ENCODE measurements around the gene OR2F2.
A peak's percentile ranks its signal among the peaks of the same experiment; 100 is the strongest.

The OR2F2 gene

GRCh38 chr7:143934526-143935325 is at the start of gene OR2F2:
Gene OR2F2, plus strand, starts transcription at chr7:143935233. Its CDS starts 0 bp downstream, at chr7:143935233.
- no peak for DNase-seq

GRCh38 chr7:143885951-143886350 is 49.1 kb upstream of the OR2F2 start:
- no peak for DNase-seq

- no peak for DNase-seq
Observed at GRCh38 chr7:143886826-143887477, 48.1 kb upstream of the OR2F2 start.

GRCh38 chr7:143889068-143889467 is 46.0 kb upstream of the OR2F2 start:
- no peak for DNase-seq

- DNase-seq, result no peak
Observed at GRCh38 chr7:143890558-143890957, 44.5 kb upstream of the OR2F2 start.

- DNase-seq, result no peak
Observed at GRCh38 chr7:143891457-143891856, 43.6 kb upstream of the OR2F2 start.

GRCh38 chr7:143892527-143893300 is 42.3 kb upstream of the OR2F2 start:
- no peak for DNase-seq

GRCh38 chr7:143896667-143897066 is 38.4 kb upstream of the OR2F2 start:
- DNase-seq, result no peak

- no peak for DNase-seq
Observed at GRCh38 chr7:143898810-143899209, 36.2 kb upstream of the OR2F2 start.

- no peak for DNase-seq
Observed at GRCh38 chr7:143900230-143900766, 34.7 kb upstream of the OR2F2 start.

GRCh38 chr7:143901332-143901667 is 33.7 kb upstream of the OR2F2 start:
- no peak for DNase-seq

- peak; percentile 94 for DNase-seq
Observed at GRCh38 chr7:143901668-143902331, 33.2 kb upstream of the OR2F2 start, which contains the start of gene TCAF1. Gene TCAF1, minus strand, starts transcription at chr7:143902176. Its CDS starts 25,568 bp downstream, at chr7:143876608.

GRCh38 chr7:143902332-143902899 is 32.6 kb upstream of the OR2F2 start:
- no peak for DNase-seq

GRCh38 chr7:143905509-143905908 is 29.5 kb upstream of the OR2F2 start:
- DNase-seq, result no peak

GRCh38 chr7:143906151-143906550 is 28.9 kb upstream of the OR2F2 start:
- DNase-seq, result no peak

- no peak for DNase-seq
Observed at GRCh38 chr7:143906895-143907294, 28.1 kb upstream of the OR2F2 start.

- DNase-seq, result no peak
Observed at GRCh38 chr7:143908120-143908519, 26.9 kb upstream of the OR2F2 start.

GRCh38 chr7:143909863-143910262 is 25.2 kb upstream of the OR2F2 start:
- DNase-seq, result no peak

GRCh38 chr7:143910473-143911248 is 24.4 kb upstream of the OR2F2 start:
- no peak for DNase-seq

- DNase-seq, result no peak
Observed at GRCh38 chr7:143913945-143914615, 21.0 kb upstream of the OR2F2 start.
